Endothelial cell of umbilical vein (primary cell): ENCODE data around the gene CERK.

Experiments used
- CTCF ChIP-seq, 2 donors: IDR thresholded peaks; 1 replicate in 1 of 2; 2 replicates in 1 of 2; pipeline ENCODE4 v1.5.1; 2011; ENCODE audit warnings: low read length in 2 of 2, mild to moderate bottlenecking in 2 of 2, moderate library complexity in 2 of 2, control low read depth in 1 of 2, inconsistent platforms in 1 of 2, low read depth in 1 of 2; ENCODE audit not compliant: insufficient read depth in 1 of 2; ENCODE audit errors: extremely low read depth in 1 of 2
- EZH2 ChIP-seq: IDR thresholded peaks from 2 replicates; pipeline ENCODE4 v1.6.1; 2012; ENCODE audit warnings: borderline replicate concordance, low read depth, mild to moderate bottlenecking, moderate library complexity, low read length, inconsistent platforms; ENCODE audit not compliant: severe bottlenecking
- FOS ChIP-seq: IDR thresholded peaks from 2 replicates; pipeline ENCODE4 v1.6.1; 2011; ENCODE audit warnings: mild to moderate bottlenecking, low read length, moderate library complexity, borderline replicate concordance; ENCODE audit not compliant: insufficient read depth
- JUN ChIP-seq: IDR thresholded peaks from 2 replicates; pipeline ENCODE4 v1.6.1; 2011; ENCODE audit warnings: borderline replicate concordance, low read depth; ENCODE audit not compliant: insufficient read length, insufficient read depth
- MAX ChIP-seq: IDR thresholded peaks from 2 replicates; pipeline ENCODE4 v1.6.1; 2011; ENCODE audit not compliant: insufficient read depth, insufficient read length
- MYC ChIP-seq: IDR thresholded peaks from one replicate; pipeline ENCODE4 v1.6.1; 2011; ENCODE audit warnings: mild to moderate bottlenecking, low read depth, low read length
- POLR2A ChIP-seq: IDR thresholded peaks from 2 replicates; pipeline ENCODE4 v1.6.1; 2012; ENCODE audit warnings: low read depth, mild to moderate bottlenecking, control low read depth, low read length
- POLR2AphosphoS5 ChIP-seq: IDR thresholded peaks from 2 replicates; pipeline ENCODE4 v1.6.1; 2012; ENCODE audit warnings: low read depth, mild to moderate bottlenecking, control low read depth, low read length, moderate library complexity; ENCODE audit not compliant: insufficient read depth

GRCh38 chr22:46754110-46754799 lies 16.2 kb upstream of the CERK start:
- TF ChIP-seq EZH2, result no peak
- TF ChIP-seq POLR2AphosphoS5, result peak; percentile 97
- peak; percentile 92 for TF ChIP-seq JUN
- TF ChIP-seq CTCF (IDR thresholded peaks at IDR 0.05; ENCODE audit: extremely low read depth in 1 of 2, insufficient read depth in 1 of 2, low read depth in 1 of 2, low read length in 2 of 2), result no peak
- TF ChIP-seq MYC, result peak; percentile 87
- TF ChIP-seq POLR2A, result no peak
- TF ChIP-seq MAX, result peak; percentile 99
- TF ChIP-seq FOS, result peak; percentile 97
